Right lobe of liver (tissue), 4 donors: ENCODE data around the gene FBXO17.

Source experiments
- CTCF ChIP-seq, 4 donors: fragments of 200-600 bp in 3 of 4; fragments of 450-650 bp in 1 of 4; IDR thresholded peaks; one replicate each; pipeline versions ENCODE4 v1.5.1 to v1.8.0; 2016 to 2022; ENCODE audit warnings: antibody characterized with exemption in 4 of 4, mild to moderate bottlenecking in 2 of 4
- POLR2A ChIP-seq: fragments of 450-650 bp; IDR thresholded peaks from one replicate; pipeline ENCODE4 v1.6.1; 2017; ENCODE audit warnings: antibody characterized with exemption, mild to moderate bottlenecking
- donor health status: DM: no; HTN: no; CAD: no.
- donor health status: DM: no; HTN: no; CAD: no.
- donor health status: DM: no; HTN: yes; CAD: no.

DNA sequence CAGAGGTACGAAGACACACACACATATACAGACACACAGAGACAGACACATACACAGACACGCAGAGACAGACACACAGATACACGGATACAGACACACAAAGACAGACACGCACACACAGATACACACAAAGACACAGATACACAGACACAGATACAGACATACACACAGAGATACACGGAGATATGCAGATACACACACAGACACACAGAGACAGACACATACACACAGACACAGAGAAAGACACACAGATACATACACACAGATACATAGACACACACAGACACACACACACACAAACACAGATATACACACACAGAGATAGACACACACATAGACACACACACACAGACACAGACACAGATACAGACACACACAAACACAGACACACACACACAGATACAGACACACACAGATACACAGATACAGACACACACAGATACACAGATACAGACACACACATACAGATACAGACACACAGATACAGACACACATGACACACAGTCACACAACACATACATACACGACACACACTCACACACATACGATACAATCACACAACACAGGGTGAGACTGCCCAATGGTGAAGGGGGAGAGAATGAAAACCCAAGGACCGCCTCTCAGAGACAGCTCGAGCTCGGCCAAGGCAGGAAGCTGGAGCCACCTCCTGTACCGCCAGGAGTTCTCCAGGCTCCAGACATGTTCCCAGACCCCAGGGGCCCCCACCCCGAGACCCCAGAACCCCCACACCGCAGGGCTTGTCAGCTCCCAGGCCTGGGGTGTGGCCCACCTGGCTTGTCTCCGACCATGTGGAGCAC, 54.7 kb downstream of the FBXO17 start:
- no peak for TF ChIP-seq POLR2A
- no peak for TF ChIP-seq CTCF (IDR thresholded peaks at IDR 0.05)
